ENCODE measurements around the gene CR2. TPM values are rescaled to one million over a fixed set of nuclear protein-coding genes. Genes with fewer than 3 reads are reported as not detected.
"Not testable (repeated sequence)": the region's sequence is repeated elsewhere in the genome, so short reads cannot be mapped to it uniquely, and the experiment has no call there.

The CR2 gene
- total and polyA plus RNA-seq, 9 donors: 0.08 to 0.27 (median 0.10) TPM; not detected in 5

- intact Hi-C loops (cut with DNase I): no loop called here
- Histone ChIP-seq H3K9me3 (no peaks in the 10 kb centered on the region), H3K4me1 (ENCODE audit: insufficient read depth) (no peaks in the 10 kb centered on the region), H3K27ac (no peak overlapping the region), H3K36me3 (no peaks in the 10 kb centered on the region), H3K4me3 (no peak overlapping the region), H3K27me3 (no peaks in the 10 kb centered on the region)
- DNase-seq: no peak
- WGBS, 3 donors: 75 to 86% (median 83%) methylated on average over 3 of the region's 3 CpGs
- TF ChIP-seq, protein P1, sequence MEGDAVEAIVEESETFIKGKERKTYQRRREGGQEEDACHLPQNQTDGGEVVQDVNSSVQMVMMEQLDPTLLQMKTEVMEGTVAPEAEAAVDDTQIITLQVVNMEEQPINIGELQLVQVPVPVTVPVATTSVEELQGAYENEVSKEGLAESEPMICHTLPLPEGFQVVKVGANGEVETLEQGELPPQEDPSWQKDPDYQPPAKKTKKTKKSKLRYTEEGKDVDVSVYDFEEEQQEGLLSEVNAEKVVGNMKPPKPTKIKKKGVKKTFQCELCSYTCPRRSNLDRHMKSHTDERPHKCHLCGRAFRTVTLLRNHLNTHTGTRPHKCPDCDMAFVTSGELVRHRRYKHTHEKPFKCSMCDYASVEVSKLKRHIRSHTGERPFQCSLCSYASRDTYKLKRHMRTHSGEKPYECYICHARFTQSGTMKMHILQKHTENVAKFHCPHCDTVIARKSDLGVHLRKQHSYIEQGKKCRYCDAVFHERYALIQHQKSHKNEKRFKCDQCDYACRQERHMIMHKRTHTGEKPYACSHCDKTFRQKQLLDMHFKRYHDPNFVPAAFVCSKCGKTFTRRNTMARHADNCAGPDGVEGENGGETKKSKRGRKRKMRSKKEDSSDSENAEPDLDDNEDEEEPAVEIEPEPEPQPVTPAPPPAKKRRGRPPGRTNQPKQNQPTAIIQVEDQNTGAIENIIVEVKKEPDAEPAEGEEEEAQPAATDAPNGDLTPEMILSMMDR (IDR thresholded peaks at IDR 0.05): no peak
- no peak for TF ChIP-seq EP300 (IDR thresholded peaks at IDR 0.05)
- TF ChIP-seq POLR2A (IDR thresholded peaks at IDR 0.05): no peak
Observed at GRCh38 chr1:207486198-207486597, 32.1 kb downstream of the CR2 start.

DNA sequence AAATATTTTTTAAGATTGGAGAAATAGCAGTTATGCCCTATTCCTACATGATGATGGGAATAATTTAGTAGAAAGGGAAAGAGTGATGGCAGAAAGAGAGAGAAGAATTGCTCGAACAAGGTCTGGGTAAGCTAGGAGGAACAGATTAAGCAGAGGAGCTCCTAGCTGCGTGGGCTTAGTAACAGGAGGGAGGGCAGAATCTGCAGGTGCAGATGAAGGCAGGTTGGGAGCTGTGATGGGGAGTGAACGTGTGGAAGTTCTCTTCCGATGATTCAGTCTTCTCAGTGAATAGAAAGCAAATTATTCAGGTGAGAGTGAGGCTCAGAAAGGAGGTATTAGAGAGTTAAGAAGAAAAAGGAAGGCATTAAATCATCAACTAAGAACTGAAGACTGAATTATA is 33.5 kb downstream of the CR2 start:
- H3K27me3 ChIP-seq: no peaks in the 10 kb centered on the region
- no peak overlapping the region for H3K27ac ChIP-seq
- no peaks in the 10 kb centered on the region for H3K9me3 ChIP-seq
- H3K4me1 ChIP-seq (ENCODE audit: insufficient read depth): no peaks in the 10 kb centered on the region
- 67 to 72% (median 68%) methylated on average over 4 of the region's 4 CpGs for WGBS, 3 donors
- H3K36me3 ChIP-seq: no peaks in the 10 kb centered on the region
- intact Hi-C loops (cut with DNase I): no loop called here
- no peak for DNase-seq
- TF ChIP-seq POLR2A (IDR thresholded peaks at IDR 0.05) (no peak), EP300 (IDR thresholded peaks at IDR 0.05) (no peak)
- TF ChIP-seq, protein P1 (IDR thresholded peaks at IDR 0.05): no peak
- H3K4me3 ChIP-seq: no peak overlapping the region

GRCh38 chr1:207493212-207493611 is 39.1 kb downstream of the CR2 start:
- Histone ChIP-seq H3K27ac (no peak overlapping the region), H3K9me3 (no peaks in the 10 kb centered on the region), H3K4me1 (ENCODE audit: insufficient read depth) (no peaks in the 10 kb centered on the region), H3K36me3 (no peaks in the 10 kb centered on the region), H3K27me3 (no peaks in the 10 kb centered on the region), H3K4me3 (no peak overlapping the region)
- TF ChIP-seq EP300 (IDR thresholded peaks at IDR 0.05) (no peak), POLR2A (IDR thresholded peaks at IDR 0.05) (no peak)
- TF ChIP-seq, protein P1 (IDR thresholded peaks at IDR 0.05): no peak
- intact Hi-C loops (cut with DNase I): no loop called here
- no peak for DNase-seq
- 83 to 92% (median 88%) methylated on average over 3 of the region's 3 CpGs for WGBS, 3 donors

GRCh38 chr1:207494171-207494570 is 40.0 kb downstream of the CR2 start:
- no peaks in the 10 kb centered on the region for H3K27me3 ChIP-seq
- 92 to 100% (median 94%) methylated on average over 1 of the region's 1 CpG for WGBS, 3 donors
- H3K9me3 ChIP-seq: no peaks in the 10 kb centered on the region
- no peak for DNase-seq
- no peak overlapping the region for H3K4me3 ChIP-seq
- H3K36me3 ChIP-seq: no peaks in the 10 kb centered on the region
- no peaks in the 10 kb centered on the region for H3K4me1 ChIP-seq (ENCODE audit: insufficient read depth)
- intact Hi-C loops (cut with DNase I): no loop called here
- no peak overlapping the region for H3K27ac ChIP-seq
- TF ChIP-seq EP300 (IDR thresholded peaks at IDR 0.05): no peak
- TF ChIP-seq, protein P1 (IDR thresholded peaks at IDR 0.05): no peak

GRCh38 chr1:207495281-207495680 is 41.2 kb downstream of the CR2 start:
- not testable (repeated sequence) for H3K36me3 ChIP-seq

More at GRCh38 chr1:207495281-207495680, 41.2 kb downstream of the CR2 start:
- 85 to 90% (median 88%) methylated on average over 8 of the region's 8 CpGs for WGBS, 3 donors
- H3K4me1 ChIP-seq (ENCODE audit: insufficient read depth); intact Hi-C loops (cut with DNase I); H3K4me3 ChIP-seq; H3K9me3 ChIP-seq; DNase-seq; H3K27ac ChIP-seq; H3K27me3 ChIP-seq: not testable (repeated sequence)

Data from ovary (tissue), 9 donors.